Upper lobe of left lung (tissue), 4 donors: ENCODE measurements around the gene GAD1.

Experiments used
- CTCF ChIP-seq, 6 experiments: fragments of 450-650 bp in 4 of 6; fragments of 200-600 bp in 2 of 6; sonication (generic) in 2 of 6; IDR thresholded peaks; one replicate each; pipeline ENCODE4 v1.5.1; 2016 to 2019; ENCODE audit warnings: antibody characterized with exemption in 6 of 6
- EP300 ChIP-seq, 4 donors: sonication (generic); formaldehyde crosslinking; IDR thresholded peaks; one replicate each; pipeline ENCODE4 v1.5.1; 2017; ENCODE audit warnings: antibody characterized with exemption in 4 of 4, control low read depth in 2 of 4
- POLR2A ChIP-seq, 4 donors: fragments of 450-650 bp; IDR thresholded peaks; one replicate each; pipeline ENCODE4 v1.5.1; 2016 to 2017; ENCODE audit warnings: antibody characterized with exemption in 4 of 4, mild to moderate bottlenecking in 2 of 4
- POLR2AphosphoS5 ChIP-seq, 2 donors: sonication (generic); formaldehyde crosslinking; IDR thresholded peaks; one replicate each; pipeline ENCODE4 v1.5.1; 2017; ENCODE audit warnings: antibody characterized with exemption in 2 of 2

GRCh38 chr2:170824526-170825015 lies 7.9 kb downstream of the GAD1 start:
- no peak for TF ChIP-seq CTCF (IDR thresholded peaks at IDR 0.05)
- TF ChIP-seq POLR2A (IDR thresholded peaks at IDR 0.05): no peak
- TF ChIP-seq POLR2AphosphoS5 (IDR thresholded peaks at IDR 0.05): no peak
- no peak for TF ChIP-seq EP300 (IDR thresholded peaks at IDR 0.05)
